ENCODE data around the gene ANKRD18B.
"Not testable (repeated sequence)": the region's sequence is repeated elsewhere in the genome, so short reads cannot be mapped to it uniquely, and the experiment has no call there.

GRCh38 chr9:33493819-33494218 is 30.2 kb upstream of the ANKRD18B start:
- not testable (repeated sequence) for TF ChIP-seq CTCF (IDR thresholded peaks at IDR 0.05; ENCODE audit: low read length); EZH2 (IDR thresholded peaks at IDR 0.05; ENCODE audit: borderline replicate concordance, low read length)
